Mesothelial cell of epicardium (in vitro differentiated cells): ENCODE measurements around the gene LNP1. TPM values are rescaled to one million over a fixed set of nuclear protein-coding genes. Genes with fewer than 3 reads are reported as not detected.

Experiments
- DNase-seq, 2 experiments: peaks; one replicate each; pipeline ENCODE4 v3.0.0; 2021; ENCODE audit warnings: low spot score in 2 of 2; ENCODE audit not compliant: unreplicated experiment in 2 of 2
- H3K27ac Mint-ChIP-seq: 2 replicates; pipeline ENCODE4 v1.8.0; 2021; ENCODE audit warnings: mixed read lengths
- H3K27me3 Mint-ChIP-seq: 2 replicates; pipeline ENCODE4 v1.8.0; 2021; ENCODE audit warnings: low read depth, mixed read lengths
- H3K36me3 Mint-ChIP-seq: 2 replicates; pipeline ENCODE4 v1.8.0; 2021; ENCODE audit warnings: mixed read lengths
- H3K4me1 Mint-ChIP-seq: 2 replicates; pipeline ENCODE4 v1.8.0; 2021; ENCODE audit warnings: mixed read lengths
- H3K4me3 Mint-ChIP-seq: 2 replicates; pipeline ENCODE4 v1.8.0; 2021; ENCODE audit warnings: mild to moderate bottlenecking, moderate library complexity, mixed read lengths
- H3K9me3 Mint-ChIP-seq: 2 replicates; pipeline ENCODE4 v1.8.0; 2021; ENCODE audit warnings: mixed read lengths
- total RNA-seq: library from RNA; stranded (reverse); gene quantifications from 3 replicates; pipeline ENCODE4 v1.2.1, GENCODE V29; 2021
- TF ChIP-seq, protein P1 (sequence below): fragments of 200-600 bp; sonication (generic); IDR thresholded peaks from one replicate; pipeline ENCODE4 v1.5.0; 2021; ENCODE audit warnings: antibody characterized with exemption; ENCODE audit not compliant: unreplicated experiment

Gene LNP1
- total RNA-seq, 1 donor from 2014 or later, result 4.3 TPM

DNA sequence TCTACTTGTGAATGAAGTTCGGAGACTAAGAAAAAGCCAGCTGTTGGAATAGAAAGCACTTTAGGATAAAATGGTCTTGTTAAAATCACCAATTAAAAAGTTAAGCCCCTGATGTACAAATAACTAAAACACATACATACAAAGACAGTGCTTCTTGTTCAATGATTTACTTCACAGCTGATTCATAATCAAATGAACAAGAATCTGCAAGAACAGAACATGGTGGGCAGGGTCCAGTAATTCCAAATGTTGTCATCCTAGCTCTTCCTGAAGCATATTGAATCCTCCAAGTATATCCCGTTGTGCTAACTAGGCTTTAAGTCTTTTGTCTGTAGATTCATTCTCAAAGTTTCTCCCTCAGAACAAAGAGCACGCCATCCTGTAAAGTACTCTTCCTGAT, 42.3 kb upstream of the LNP1 start:
- Mint-ChIP-seq H3K9me3 (peaks cover 5% of the 10 kb centered on the region), H3K4me1 (peaks cover 1% of the 10 kb centered on the region), H3K27ac (no peak overlapping the region), H3K4me3 (no peak overlapping the region), H3K27me3 (no peaks in the 10 kb centered on the region), H3K36me3 (peaks cover 46% of the 10 kb centered on the region)
- TF ChIP-seq, protein P1, sequence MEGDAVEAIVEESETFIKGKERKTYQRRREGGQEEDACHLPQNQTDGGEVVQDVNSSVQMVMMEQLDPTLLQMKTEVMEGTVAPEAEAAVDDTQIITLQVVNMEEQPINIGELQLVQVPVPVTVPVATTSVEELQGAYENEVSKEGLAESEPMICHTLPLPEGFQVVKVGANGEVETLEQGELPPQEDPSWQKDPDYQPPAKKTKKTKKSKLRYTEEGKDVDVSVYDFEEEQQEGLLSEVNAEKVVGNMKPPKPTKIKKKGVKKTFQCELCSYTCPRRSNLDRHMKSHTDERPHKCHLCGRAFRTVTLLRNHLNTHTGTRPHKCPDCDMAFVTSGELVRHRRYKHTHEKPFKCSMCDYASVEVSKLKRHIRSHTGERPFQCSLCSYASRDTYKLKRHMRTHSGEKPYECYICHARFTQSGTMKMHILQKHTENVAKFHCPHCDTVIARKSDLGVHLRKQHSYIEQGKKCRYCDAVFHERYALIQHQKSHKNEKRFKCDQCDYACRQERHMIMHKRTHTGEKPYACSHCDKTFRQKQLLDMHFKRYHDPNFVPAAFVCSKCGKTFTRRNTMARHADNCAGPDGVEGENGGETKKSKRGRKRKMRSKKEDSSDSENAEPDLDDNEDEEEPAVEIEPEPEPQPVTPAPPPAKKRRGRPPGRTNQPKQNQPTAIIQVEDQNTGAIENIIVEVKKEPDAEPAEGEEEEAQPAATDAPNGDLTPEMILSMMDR, result no peak
- DNase-seq, result no peak

DNA sequence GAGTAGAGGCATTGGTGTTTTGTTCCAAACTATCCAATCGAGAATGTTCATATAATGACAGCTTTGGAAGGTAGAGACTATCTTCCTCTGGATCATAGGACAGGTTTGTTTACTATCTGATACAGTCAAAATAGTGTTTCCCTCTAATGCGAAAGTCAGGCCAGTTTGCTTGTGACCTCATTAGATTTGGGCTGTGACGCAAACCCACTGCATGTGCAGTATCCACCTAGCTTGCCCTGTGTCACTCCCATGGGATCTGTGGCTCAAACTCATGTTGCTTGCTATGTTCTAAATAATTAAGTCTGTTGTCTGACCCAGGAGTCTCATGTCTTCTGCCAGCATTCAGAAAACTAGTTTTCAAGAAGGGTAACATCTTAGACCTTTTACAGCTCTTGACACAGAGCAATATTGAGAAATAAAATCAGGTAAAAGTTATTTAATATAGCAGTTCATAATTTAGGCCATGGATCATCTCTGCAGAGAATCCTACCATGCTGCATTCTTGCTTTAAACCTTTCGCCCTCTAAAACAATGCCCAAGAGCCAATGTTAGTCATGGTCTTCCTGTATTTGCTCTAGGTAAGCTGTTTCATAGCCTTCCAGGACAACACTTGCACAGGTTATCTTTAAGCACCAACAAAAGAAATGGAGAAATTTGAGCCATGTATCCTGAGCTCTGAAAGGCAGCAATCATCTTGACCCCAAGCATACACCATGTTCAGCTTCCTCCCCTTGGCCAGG, 40.4 kb upstream of the LNP1 start:
- TF ChIP-seq, protein P1, result no peak
- no peaks in the 10 kb centered on the region for H3K4me1 Mint-ChIP-seq
- no peak for DNase-seq
- H3K9me3 Mint-ChIP-seq, result peaks cover 5% of the 10 kb centered on the region
- peaks cover 44% of the 10 kb centered on the region for H3K36me3 Mint-ChIP-seq
- H3K4me3 Mint-ChIP-seq, result no peak overlapping the region
- H3K27ac Mint-ChIP-seq, result no peak overlapping the region
- H3K27me3 Mint-ChIP-seq, result no peaks in the 10 kb centered on the region

DNA sequence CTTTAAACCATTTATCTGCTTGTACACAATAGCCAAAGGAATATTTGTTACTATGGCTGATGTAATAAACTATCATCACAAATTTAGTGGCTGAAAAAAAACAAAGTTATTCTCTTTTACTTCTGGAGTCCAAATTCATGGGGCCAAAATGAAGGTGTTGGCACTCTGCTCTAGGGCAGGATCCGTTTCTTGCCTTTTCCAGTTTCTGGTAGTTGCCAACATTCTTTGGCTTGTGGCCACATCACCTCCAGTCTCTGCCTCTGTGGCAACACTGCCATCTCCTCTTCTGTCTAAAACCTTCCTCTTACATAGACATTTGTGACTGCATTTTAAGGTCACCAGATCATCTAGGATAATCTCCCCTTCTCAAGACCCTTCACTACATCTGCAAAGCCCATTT, 39.4 kb upstream of the LNP1 start:
- no peak overlapping the region for H3K27ac Mint-ChIP-seq
- TF ChIP-seq, protein P1, result no peak
- no peaks in the 10 kb centered on the region for H3K4me1 Mint-ChIP-seq
- no peaks in the 10 kb centered on the region for H3K27me3 Mint-ChIP-seq
- peaks cover 5% of the 10 kb centered on the region for H3K9me3 Mint-ChIP-seq
- H3K4me3 Mint-ChIP-seq, result no peak overlapping the region
- DNase-seq, result no peak
- H3K36me3 Mint-ChIP-seq, result peaks cover 45% of the 10 kb centered on the region

DNA sequence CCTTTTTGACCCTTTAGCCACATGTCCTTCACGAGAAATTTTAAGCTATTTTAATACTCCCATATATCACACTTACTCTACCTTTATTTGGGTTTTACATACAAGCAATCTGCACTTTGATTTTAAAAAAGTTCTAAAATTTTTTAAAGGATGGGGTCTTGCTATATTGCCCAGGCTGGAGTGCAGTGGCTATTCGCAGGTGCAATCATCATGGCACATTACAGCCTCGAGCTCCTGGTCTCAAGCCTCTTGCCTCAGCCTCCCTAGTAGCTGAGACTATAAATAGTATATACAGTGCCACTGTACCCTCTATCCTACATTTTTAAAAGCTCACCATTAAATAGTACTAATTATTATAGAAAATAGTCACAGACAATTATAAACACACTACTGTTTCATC, 36.9 kb upstream of the LNP1 start:
- DNase-seq, result no peak
- Mint-ChIP-seq H3K27me3 (no peaks in the 10 kb centered on the region), H3K36me3 (peaks cover 43% of the 10 kb centered on the region), H3K4me3 (no peak overlapping the region), H3K4me1 (no peaks in the 10 kb centered on the region), H3K27ac (no peak overlapping the region), H3K9me3 (peaks cover 5% of the 10 kb centered on the region)
- TF ChIP-seq, protein P1, result no peak

DNA sequence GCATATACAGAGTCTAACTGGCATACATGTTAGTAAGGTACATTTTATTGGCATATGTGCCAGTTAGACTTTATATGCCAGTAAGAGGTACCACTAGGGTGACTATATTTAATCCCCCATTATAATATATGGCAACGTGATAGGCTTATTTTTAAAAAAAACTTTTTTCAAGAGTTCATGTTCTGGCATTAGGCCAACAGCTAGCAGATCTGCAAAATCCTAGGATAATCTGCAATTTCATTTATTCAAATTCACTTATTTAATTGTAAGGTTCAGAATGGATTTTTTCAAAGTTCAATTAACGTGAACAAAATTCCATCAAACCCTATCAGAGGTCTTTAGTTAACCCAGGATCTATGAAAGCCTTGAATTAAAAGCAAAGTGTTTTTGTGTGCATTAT, 34.9 kb upstream of the LNP1 start:
- DNase-seq, result no peak
- TF ChIP-seq, protein P1, result no peak
- Mint-ChIP-seq H3K27me3 (no peaks in the 10 kb centered on the region), H3K27ac (no peak overlapping the region), H3K4me1 (no peaks in the 10 kb centered on the region), H3K4me3 (no peak overlapping the region), H3K9me3 (peaks cover 5% of the 10 kb centered on the region), H3K36me3 (peaks cover 43% of the 10 kb centered on the region)
